Measurements from ENCODE around the gene CHI3L1. TPM values are rescaled to one million over a fixed set of nuclear protein-coding genes. Genes with fewer than 3 reads are reported as not detected.

The CHI3L1 gene
- total RNA-seq, 1 donor from 2014 or later: not detected

- Mint-ChIP-seq H3K27ac (ENCODE audit: unreplicated experiment) (no peak overlapping the region), H3K36me3 (ENCODE audit: low read depth) (no peaks in the 10 kb centered on the region), H3K27me3 (ENCODE audit: low read depth) (no peaks in the 10 kb centered on the region), H3K4me3 (no peak overlapping the region), H3K4me1 (peaks cover 3% of the 10 kb centered on the region), H3K9me3 (peaks cover 2% of the 10 kb centered on the region)
- TF ChIP-seq CTCF (conservative IDR thresholded peaks at IDR 0.05): no peak
- DNase-seq (ENCODE audit: low read depth, low spot score): no peak
These were observed 27.4 kb downstream of the CHI3L1 start for GRCh38 chr1:203158960-203159665.

- DNase-seq (ENCODE audit: low read depth, low spot score): no peak
- TF ChIP-seq CTCF (conservative IDR thresholded peaks at IDR 0.05): no peak
- Mint-ChIP-seq H3K4me1 (peaks cover 8% of the 10 kb centered on the region), H3K27ac (ENCODE audit: unreplicated experiment) (no peak overlapping the region), H3K4me3 (no peak overlapping the region), H3K36me3 (ENCODE audit: low read depth) (no peaks in the 10 kb centered on the region), H3K27me3 (ENCODE audit: low read depth) (no peaks in the 10 kb centered on the region), H3K9me3 (peaks cover 2% of the 10 kb centered on the region)
These were observed 28.1 kb downstream of the CHI3L1 start for GRCh38 chr1:203158423-203158822.

GRCh38 chr1:203156280-203156679 is 30.2 kb downstream of the CHI3L1 start:
- Mint-ChIP-seq H3K4me1 (peaks cover 27% of the 10 kb centered on the region), H3K27ac (ENCODE audit: unreplicated experiment) (no peak overlapping the region), H3K9me3 (peaks cover 2% of the 10 kb centered on the region), H3K27me3 (ENCODE audit: low read depth) (no peaks in the 10 kb centered on the region), H3K4me3 (no peak overlapping the region), H3K36me3 (ENCODE audit: low read depth) (no peaks in the 10 kb centered on the region)
- DNase-seq (ENCODE audit: low read depth, low spot score): no peak
- no peak for TF ChIP-seq CTCF (conservative IDR thresholded peaks at IDR 0.05)

- H3K4me1 Mint-ChIP-seq: peaks cover 32% of the 10 kb centered on the region
These were observed 32.3 kb downstream of the CHI3L1 start for GRCh38 chr1:203153989-203154821.

More at GRCh38 chr1:203153989-203154821, 32.3 kb downstream of the CHI3L1 start:
- Mint-ChIP-seq H3K4me3 (no peak overlapping the region), H3K9me3 (peaks cover 2% of the 10 kb centered on the region), H3K27me3 (ENCODE audit: low read depth) (no peaks in the 10 kb centered on the region), H3K27ac (ENCODE audit: unreplicated experiment) (no peak overlapping the region), H3K36me3 (ENCODE audit: low read depth) (no peaks in the 10 kb centered on the region)
- no peak for TF ChIP-seq CTCF (conservative IDR thresholded peaks at IDR 0.05)
- DNase-seq (ENCODE audit: low read depth, low spot score): no peak
